H1 (cell line): ENCODE results near the gene TMEM163. TPM values are rescaled to one million over a fixed set of nuclear protein-coding genes. Genes with fewer than 3 reads are reported as not detected.

Experiments
- CTCF ChIA-PET: fragments of 300-600 bp; sonication (Branson Sonifier 250); formaldehyde crosslinking; loops from one replicate; lab custom pipeline; 2021; ENCODE audit not compliant: partially characterized antibody; lab: Charles Lee
- POLR2A ChIA-PET: fragments of 300-600 bp; sonication (Branson Sonifier 250); formaldehyde crosslinking; loops from one replicate; lab custom pipeline; 2021; ENCODE audit warnings: inconsistent platforms; ENCODE audit not compliant: partially characterized antibody; lab: Charles Lee
- DNase-seq, 2 experiments: peaks; one replicate each; pipeline versions ENCODE4 v3.0.0 to v3.0.0-alpha.2; 2010 to 2022; ENCODE audit warnings: low spot score in 2 of 2, low read depth in 1 of 2, mixed read lengths in 1 of 2
- FAIRE-seq: peaks from 2 replicates; lab custom pipeline; 2011; peaks lifted over from hg19 to GRCh38; lab: Jason Lieb, UNC
- H2AFZ ChIP-seq: 2 replicates; pipeline ENCODE4 v1.8.1; 2012; ENCODE audit warnings: low read length, inconsistent platforms
- H2AK5ac ChIP-seq: 2 replicates; pipeline ENCODE4 v1.6.1; 2013; ENCODE audit warnings: low read depth, low read length
- H2BK120ac ChIP-seq: replicated peaks from 2 replicates; pipeline ENCODE3; 2013; ENCODE audit warnings: low read depth, low read length, inconsistent platforms
- H2BK12ac ChIP-seq: 2 replicates; pipeline ENCODE4 v1.6.1; 2013; ENCODE audit warnings: low read depth, low read length
- H2BK15ac ChIP-seq: 2 replicates; pipeline ENCODE4 v1.6.1; 2013; ENCODE audit warnings: low read length
- H2BK20ac ChIP-seq: 2 replicates; pipeline ENCODE4 v1.6.1; 2013; ENCODE audit warnings: low read length
- H2BK5ac ChIP-seq: 2 replicates; pipeline ENCODE4 v1.6.1; 2013; ENCODE audit warnings: low read depth, low read length
- H3K14ac ChIP-seq: 2 replicates; pipeline ENCODE4 v1.6.1; 2013; ENCODE audit warnings: inconsistent platforms; ENCODE audit not compliant: insufficient read length
- H3K18ac ChIP-seq: 2 replicates; pipeline ENCODE4 v1.6.1; 2013; ENCODE audit warnings: low read length; ENCODE audit errors: extremely low read depth
- H3K23ac ChIP-seq: 2 replicates; pipeline ENCODE4 v1.6.1; 2013; ENCODE audit warnings: inconsistent platforms; ENCODE audit not compliant: insufficient read length
- H3K23me2 ChIP-seq: 2 replicates; pipeline ENCODE4 v1.6.1; 2013; ENCODE audit warnings: low read depth, low read length
- H3K27ac ChIP-seq: 2 replicates; pipeline ENCODE4 v1.6.1; 2011; ENCODE audit warnings: low read depth, low read length, inconsistent platforms
- H3K27me3 ChIP-seq, 4 experiments: replicated peaks in 1 of 4; 1 replicate in 1 of 4; 2 replicates in 3 of 4; pipeline versions ENCODE4 v1.6.1 to v1.8.1; 2011 to 2013; ENCODE audit warnings: low read length in 3 of 4, mild to moderate bottlenecking in 3 of 4, inconsistent platforms in 2 of 4, mixed read lengths in 2 of 4, moderate library complexity in 1 of 4; ENCODE audit not compliant: control insufficient read depth in 3 of 4, insufficient read depth in 3 of 4; ENCODE audit errors: extremely low read depth in 1 of 4
- H3K36me3 ChIP-seq, 4 experiments: 2 replicates each; pipeline versions ENCODE4 v1.6.1 to v1.8.1; 2011 to 2013; ENCODE audit warnings: mild to moderate bottlenecking in 4 of 4, low read length in 3 of 4, moderate library complexity in 2 of 4, control low read depth in 1 of 4, inconsistent platforms in 1 of 4; ENCODE audit not compliant: insufficient read depth in 4 of 4, control insufficient read depth in 2 of 4
- H3K4ac ChIP-seq: replicated peaks from 2 replicates; pipeline ENCODE3; 2013; ENCODE audit warnings: low read length, low read depth, mixed read lengths, inconsistent platforms; ENCODE audit not compliant: insufficient read length
- H3K4me1 ChIP-seq, 4 experiments: replicated peaks in 1 of 4; 1 replicate in 1 of 4; 2 replicates in 3 of 4; pipeline versions ENCODE4 v1.6.1 to v1.8.1; 2011 to 2013; ENCODE audit warnings: low read length in 3 of 4, inconsistent platforms in 2 of 4, mixed read lengths in 1 of 4; ENCODE audit not compliant: insufficient read depth in 4 of 4, control insufficient read depth in 3 of 4
- H3K4me2 ChIP-seq, 2 experiments: 2 replicates each; pipeline versions ENCODE4 v1.6.1 to v1.8.1; 2011 to 2013; ENCODE audit warnings: low read depth in 2 of 2, low read length in 2 of 2, control low read depth in 1 of 2, inconsistent platforms in 1 of 2, mild to moderate bottlenecking in 1 of 2; ENCODE audit not compliant: insufficient read depth in 1 of 2
- H3K4me3 ChIP-seq, 4 experiments: fragments of 200-600, 300-600 bp in 1 of 4; sonication (generic), shearing (Covaris generic), sonication (Bioruptor Twin) in 1 of 4; 2 replicates each; pipeline versions ENCODE4 v1.5.1 to v1.8.1; 2011 to 2016; ENCODE audit warnings: low read length in 4 of 4, low read depth in 3 of 4, control low read depth in 2 of 4, inconsistent platforms in 2 of 4, mild to moderate bottlenecking in 2 of 4, mixed read lengths in 1 of 4, moderate library complexity in 1 of 4; ENCODE audit not compliant: insufficient read depth in 2 of 4; ENCODE audit errors: extremely low read depth in 1 of 4
- H3K56ac ChIP-seq: replicated peaks from 2 replicates; pipeline ENCODE3; 2013; ENCODE audit warnings: low read depth, mild to moderate bottlenecking, mixed read lengths, low read length, inconsistent platforms; ENCODE audit not compliant: insufficient read length
- H3K79me1 ChIP-seq: 2 replicates; pipeline ENCODE4 v1.6.1; 2013; ENCODE audit warnings: low read depth, low read length, control low read depth
- H3K79me2 ChIP-seq, 2 experiments: 2 replicates each; pipeline versions ENCODE4 v1.6.1 to v1.8.1; 2012 to 2013; ENCODE audit warnings: low read length in 2 of 2, mild to moderate bottlenecking in 2 of 2, inconsistent platforms in 1 of 2; ENCODE audit not compliant: insufficient read depth in 2 of 2, control insufficient read depth in 1 of 2
- H3K9ac ChIP-seq, 4 experiments: replicated peaks in 1 of 4; 1 replicate in 1 of 4; 2 replicates in 3 of 4; pipeline versions ENCODE4 v1.6.1 to v1.8.1; 2011 to 2013; ENCODE audit warnings: low read depth in 3 of 4, low read length in 3 of 4, control low read depth in 2 of 4, mild to moderate bottlenecking in 2 of 4, moderate library complexity in 2 of 4, inconsistent platforms in 1 of 4; ENCODE audit errors: extremely low read depth in 1 of 4
- H3K9me3 ChIP-seq, 2 experiments: 2 replicates each; pipeline versions ENCODE4 v1.6.1 to v1.8.1; 2012 to 2013; ENCODE audit warnings: mild to moderate bottlenecking in 2 of 2, moderate library complexity in 2 of 2, control low read depth in 1 of 2, inconsistent platforms in 1 of 2, low read depth in 1 of 2, low read length in 1 of 2, mixed read lengths in 1 of 2; ENCODE audit not compliant: insufficient read depth in 2 of 2
- H4K20me1 ChIP-seq, 2 experiments: replicated peaks in 1 of 2; 2 replicates each; pipeline versions ENCODE3 to v1.8.1; 2011 to 2013; ENCODE audit warnings: inconsistent platforms in 2 of 2, low read length in 2 of 2, mild to moderate bottlenecking in 1 of 2; ENCODE audit not compliant: insufficient read depth in 2 of 2, control insufficient read depth in 1 of 2
- H4K5ac ChIP-seq: 2 replicates; pipeline ENCODE4 v1.6.1; 2013; ENCODE audit warnings: low read length, low read depth, mixed read lengths, inconsistent platforms; ENCODE audit not compliant: insufficient read length
- H4K8ac ChIP-seq: 2 replicates; pipeline ENCODE4 v1.8.0; 2013; ENCODE audit warnings: mild to moderate bottlenecking, moderate library complexity, low read length, inconsistent platforms; ENCODE audit not compliant: insufficient read depth; ENCODE audit errors: extremely low read depth
- H4K91ac ChIP-seq: replicated peaks from 2 replicates; pipeline ENCODE3; 2013; ENCODE audit warnings: low read length, mixed read lengths, inconsistent platforms; ENCODE audit not compliant: insufficient read length
- BACH1 ChIP-seq: IDR thresholded peaks from 2 replicates; pipeline ENCODE4 v1.6.1; 2012; ENCODE audit warnings: low read length, improper control_type of control experiment
- BRCA1 ChIP-seq: IDR thresholded peaks from 2 replicates; pipeline ENCODE4 v1.6.1; 2012; ENCODE audit warnings: low read depth, low read length, improper control_type of control experiment
- CREB1 ChIP-seq: IDR thresholded peaks from 2 replicates; pipeline ENCODE4 v1.6.1; 2012; ENCODE audit warnings: inconsistent platforms
- EGR1 ChIP-seq: IDR thresholded peaks from 2 replicates; pipeline ENCODE4 v1.6.1; 2011; ENCODE audit warnings: low read depth, low read length, borderline replicate concordance
- KDM4A ChIP-seq: IDR thresholded peaks from one replicate; pipeline ENCODE4 v1.7.1; 2012; ENCODE audit warnings: low read depth, mild to moderate bottlenecking, moderate library complexity, low read length, inconsistent platforms; ENCODE audit not compliant: severe bottlenecking
- KDM5A ChIP-seq: fragments of 200-600 bp; IDR thresholded peaks from 2 replicates; pipeline ENCODE4 v1.7.1; 2012; ENCODE audit warnings: mild to moderate bottlenecking, low read length, inconsistent platforms, mixed read lengths
- PHF8 ChIP-seq: fragments of 200-600 bp; sonication (generic); conservative IDR thresholded peaks from 2 replicates; pipeline ENCODE4 v1.7.1; 2012; ENCODE audit warnings: low read depth, mild to moderate bottlenecking, inconsistent platforms, low read length, moderate library complexity
- RBBP5 ChIP-seq: IDR thresholded peaks from 2 replicates; pipeline ENCODE4 v1.7.1; 2012; ENCODE audit warnings: low read depth, mild to moderate bottlenecking, inconsistent platforms, low read length, moderate library complexity, borderline replicate concordance
- RXRA ChIP-seq: IDR thresholded peaks from 2 replicates; pipeline ENCODE4 v1.6.1; 2011; ENCODE audit warnings: low read depth, mild to moderate bottlenecking, low read length, moderate library complexity; ENCODE audit not compliant: insufficient read depth
- SP2 ChIP-seq: IDR thresholded peaks from 2 replicates; pipeline ENCODE4 v1.6.1; 2012; ENCODE audit warnings: mild to moderate bottlenecking, low read length, inconsistent platforms
- SRF ChIP-seq: IDR thresholded peaks from 2 replicates; pipeline ENCODE4 v1.6.1; 2011; ENCODE audit warnings: mild to moderate bottlenecking, low read depth, low read length, moderate library complexity
- WGBS, 2 experiments: shearing (Covaris generic) in 1 of 2; methylation state at CpG; one replicate each; pipeline versions ENCODE4 v1.1.6 to v1.1.7; 2013 to 2015; ENCODE audit warnings: low lambda C conversion rate in 2 of 2, mixed read lengths in 2 of 2, inconsistent platforms in 1 of 2, low coverage in 1 of 2, missing lambda C conversion rate in 1 of 2; ENCODE audit not compliant: insufficient replicate concordance in 2 of 2, insufficient coverage in 1 of 2, insufficient read length in 1 of 2; ENCODE audit errors: extremely low coverage in 1 of 2, missing lambda C conversion rate in 1 of 2; 5-methylcytosine and 5-hydroxymethylcytosine counted together
- polyA plus RNA-seq, 7 experiments: library from polyadenylated mRNA; depleted of rRNA in 3 of 7; stranded (reverse) in 5 of 7; unstranded in 2 of 7; fragments of >200 nt in 5 of 7; fragments of 200-250 nt in 2 of 7; gene quantifications; 1 replicate in 5 of 7; 2 replicates in 1 of 7; 4 replicates in 1 of 7; pipeline versions ENCODE4 v1.2.1 to v1.2.3, GENCODE V29; 2011 to 2013; ENCODE audit warnings: missing spikeins in 2 of 7, mixed read lengths in 2 of 7
- total RNA-seq: library from RNA; stranded (reverse); fragmentation: NEBNext Ultra II Directional; extraction: Animal tissue kit (Norgen Biotek cat#: 25700); gene quantifications from 2 replicates; pipeline ENCODE4 v1.2.1, GENCODE V29; 2021

Gene TMEM163
- total and polyA plus RNA-seq, 2 of the 8 experiments (the other 6 are each of a cell fraction or from before 2014, with no cell fraction given): 2.8 to 3.2 TPM

GRCh38 chr2:134549104-134549503 is 169.7 kb downstream of the TMEM163 start:
- H3K9ac ChIP-seq: no peak overlapping the region
- H4K8ac ChIP-seq: no peak overlapping the region
- 91% methylated on average over 3 of the region's 3 CpGs; no CpG with 5 or more reads in 1 of the 2 experiments for WGBS, 2 experiments
- H3K4me3 ChIP-seq: no peak overlapping the region
- H2BK20ac ChIP-seq: no peak overlapping the region
- H3K27me3 ChIP-seq: no peaks in the 10 kb centered on the region
- DNase-seq (no peak), FAIRE-seq (no peak)
- H2BK5ac ChIP-seq: no peak overlapping the region
- CTCF ChIA-PET: interaction anchor here (0.7 kb wide), 1 partner anchor 9 kb away, joined by 3 read pairs; no protein-coding TSS in a partner anchor
- no peaks in the 10 kb centered on the region for H4K20me1 ChIP-seq
- no peak overlapping the region for H4K91ac ChIP-seq
- H3K27ac ChIP-seq: no peak overlapping the region
- TF ChIP-seq SRF (no peak), CREB1 (no peak), SP2 (no peak), RXRA (no peak), RBBP5 (no peak), BRCA1 (no peak), PHF8 (no peak), BACH1 (no peak), KDM4A (no peak), KDM5A (no peak), EGR1 (no peak)
- TF ChIP-seq, all 59 proteins: peak for 0
- Histone ChIP-seq H3K4ac (no peak overlapping the region), H3K4me1 (no peaks in the 10 kb centered on the region), H2BK120ac (no peak overlapping the region), H4K5ac (no peak overlapping the region), H2BK12ac (no peak overlapping the region), H2BK15ac (no peak overlapping the region), H3K18ac (no peak overlapping the region), H3K36me3 (no peaks in the 10 kb centered on the region), H3K23me2 (no peaks in the 10 kb centered on the region; the same call in 1 of the 2 replicates), H2AK5ac (no peak overlapping the region), H2AFZ (no peak overlapping the region), H3K4me2 (no peak overlapping the region), H3K23ac (no peak overlapping the region), H3K56ac (no peak overlapping the region), H3K14ac (no peak overlapping the region), H3K9me3 (no peaks in the 10 kb centered on the region), H3K79me2 (no peaks in the 10 kb centered on the region), H3K79me1 (no peaks in the 10 kb centered on the region)
- POLR2A ChIA-PET: no interaction called here
